Measurements from ENCODE around the gene POU2F1. TPM values are rescaled to one million over a fixed set of nuclear protein-coding genes. Genes with fewer than 3 reads are reported as not detected.

Gene POU2F1
- total and polyA plus RNA-seq, 4 experiments from 2014 or later, result 5.7 to 22.9 (median 14.4) TPM

- peaks cover 45 to 81% of the 10 kb centered on the region in 2 donors for H3K36me3 Mint-ChIP-seq
- POLR2A ChIA-PET (ENCODE audit: partially characterized antibody), result interaction anchor here (3.1 to 8.4 kb wide), 2 partner anchors 14 to 76 kb away, joined by 17 to 87 read pairs; partner anchors contain the start of gene CD247
- no peak for DNase-seq
These were observed 220.1 kb downstream of the POU2F1 start for GRCh38 chr1:167440776-167441175.

GRCh38 chr1:167441222-167441621 is 220.5 kb downstream of the POU2F1 start:
- peaks cover 47 to 80% of the 10 kb centered on the region in 2 donors for H3K36me3 Mint-ChIP-seq
- H3K27me3 ChIP-seq (ENCODE audit: insufficient read depth, low read length), result no peaks in the 10 kb centered on the region
- H3K9me3 Mint-ChIP-seq, result peaks cover 0 to 4% (median 0%) of the 10 kb centered on the region in 8 donors
- H3K27me3 Mint-ChIP-seq, result no peaks in the 10 kb centered on the region
- peaks cover 59 to 94% (median 75%) of the 10 kb centered on the region in 4 donors for H3K4me1 Mint-ChIP-seq
- H3K9me3 ChIP-seq (ENCODE audit: control insufficient read depth in 1 of 2, low read length in 2 of 2), result no peaks in the 10 kb centered on the region
- H3K36me3 ChIP-seq (ENCODE audit: insufficient read depth, low read length), result peaks cover 64% of the 10 kb centered on the region
- H3K4me3 ChIP-seq (ENCODE audit: low read length in 2 of 2), result no peak overlapping the region
- H3K27ac Mint-ChIP-seq, result peak overlapping the region; percentile 51 to 94 (median 77)
- no peak for DNase-seq
- peak overlapping the region in 2 of 8 donors; percentile 24 to 67 for H3K4me3 Mint-ChIP-seq
- peak overlapping the region; percentile 3 for H3K27ac ChIP-seq (ENCODE audit: low read depth, low read length)
- intact Hi-C loops (cut with micrococcal nuclease), result no loop called here
- H3K4me1 ChIP-seq (ENCODE audit: insufficient read depth, low read length), result peaks cover 82% of the 10 kb centered on the region
- POLR2A ChIA-PET (ENCODE audit: partially characterized antibody), result interaction anchor here (1.0 to 8.4 kb wide), 5 partner anchors 10 to 76 kb away, joined by 3 to 87 read pairs (median 5); partner anchors contain the start of gene CD247
- CTCF ChIA-PET (ENCODE audit: partially characterized antibody), result interaction anchor here (0.8 to 8.7 kb wide), 16 partner anchors 9 to 313 kb away, joined by 3 to 64 read pairs (median 7); partner anchors contain the start of gene CD247

More at GRCh38 chr1:167440776-167441175, 220.1 kb downstream of the POU2F1 start:
- Mint-ChIP-seq H3K4me3 (no peak overlapping the region), H3K27ac (peak overlapping the region; percentile 87 to 94 (median 88)), H3K27me3 (no peaks in the 10 kb centered on the region), H3K9me3 (peaks cover 0 to 4% (median 0%) of the 10 kb centered on the region in 8 donors), H3K4me1 (peaks cover 57 to 94% (median 75%) of the 10 kb centered on the region in 4 donors)
- H3K4me1 ChIP-seq (ENCODE audit: insufficient read depth, low read length), result peaks cover 82% of the 10 kb centered on the region
- no peak overlapping the region for H3K4me3 ChIP-seq (ENCODE audit: low read length in 2 of 2)
- H3K27me3 ChIP-seq (ENCODE audit: insufficient read depth, low read length), result no peaks in the 10 kb centered on the region
- H3K36me3 ChIP-seq (ENCODE audit: insufficient read depth, low read length), result peaks cover 68% of the 10 kb centered on the region
- no peaks in the 10 kb centered on the region for H3K9me3 ChIP-seq (ENCODE audit: control insufficient read depth in 1 of 2, low read length in 2 of 2)
- intact Hi-C loops (cut with micrococcal nuclease), result no loop called here
- peak overlapping the region; percentile 3 for H3K27ac ChIP-seq (ENCODE audit: low read depth, low read length)
- CTCF ChIA-PET (ENCODE audit: partially characterized antibody), result interaction anchor here (0.8 to 8.7 kb wide), 16 partner anchors 9 to 312 kb away, joined by 3 to 64 read pairs (median 7); partner anchors contain the start of gene CD247

GRCh38 chr1:167442142-167442848 is 221.6 kb downstream of the POU2F1 start:
- Histone ChIP-seq H3K27ac (ENCODE audit: low read depth, low read length) (peak overlapping the region; percentile 17), H3K4me1 (ENCODE audit: insufficient read depth, low read length) (peaks cover 82% of the 10 kb centered on the region), H3K9me3 (ENCODE audit: control insufficient read depth in 1 of 2, low read length in 2 of 2) (no peaks in the 10 kb centered on the region), H3K27me3 (ENCODE audit: insufficient read depth, low read length) (no peaks in the 10 kb centered on the region), H3K36me3 (ENCODE audit: insufficient read depth, low read length) (peaks cover 53% of the 10 kb centered on the region), H3K4me3 (ENCODE audit: low read length in 2 of 2) (no peak overlapping the region)
- DNase-seq, result peak; percentile 82 to 89 (median 85)
- Mint-ChIP-seq H3K4me1 (peaks cover 61 to 94% (median 76%) of the 10 kb centered on the region in 4 donors), H3K27ac (peak overlapping the region; percentile 75 to 94 (median 88)), H3K9me3 (peaks cover 0 to 4% (median 0%) of the 10 kb centered on the region in 8 donors), H3K27me3 (no peaks in the 10 kb centered on the region), H3K36me3 (peaks cover 42 to 74% of the 10 kb centered on the region in 2 donors), H3K4me3 (peak overlapping the region in 5 of 8 donors; percentile 26 to 61 (median 54))
- ChIA-PET POLR2A (ENCODE audit: partially characterized antibody) (interaction anchor here (1.0 to 8.4 kb wide), 6 partner anchors 9 to 75 kb away, joined by 3 to 87 read pairs (median 4); partner anchors contain the start of gene CD247), CTCF (ENCODE audit: partially characterized antibody) (interaction anchor here (0.5 to 8.7 kb wide), 19 partner anchors 11 to 383 kb away, joined by 3 to 64 read pairs (median 7); partner anchors contain the start of gene CD247)
- intact Hi-C loops (cut with micrococcal nuclease), result loop anchor here (1.0 to 2.0 kb wide), 6 partner anchors 23 to 376 kb away; partner anchors contain the start of gene CD247

DNA sequence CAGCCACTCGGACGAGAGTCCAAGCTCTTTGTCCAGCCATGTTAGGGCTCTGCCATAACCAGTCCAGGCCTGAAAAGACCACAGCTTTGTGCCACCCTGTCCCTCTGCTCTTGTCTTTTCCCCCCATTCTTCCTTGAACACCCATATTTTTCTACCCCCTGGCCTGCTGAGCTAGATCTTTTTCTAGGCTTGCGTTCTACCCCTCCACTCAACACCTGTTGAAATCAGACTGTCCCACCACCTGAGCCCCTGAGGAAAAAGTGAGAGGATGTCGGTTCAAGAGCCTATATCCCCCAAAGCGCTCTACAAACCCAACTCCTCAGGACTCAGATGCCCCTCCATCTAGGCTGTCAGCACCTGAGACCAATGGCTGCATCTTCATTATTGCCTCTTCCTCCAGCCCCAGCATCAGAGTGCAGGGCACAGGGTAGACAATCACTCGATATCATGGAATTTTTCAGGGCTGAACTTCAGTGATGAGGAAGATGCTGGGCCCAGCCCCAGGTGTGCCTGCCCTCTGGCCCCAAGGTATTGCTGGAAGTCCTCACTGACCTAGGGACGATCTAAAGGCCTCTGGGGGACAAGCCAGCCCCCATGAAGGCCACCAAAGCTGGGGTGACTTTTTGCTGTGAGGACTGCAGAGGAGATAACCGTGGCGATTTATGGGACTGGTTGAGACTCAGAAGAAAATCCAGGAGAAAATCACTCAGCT is 222.3 kb downstream of the POU2F1 start:
- H3K27ac ChIP-seq (ENCODE audit: low read depth, low read length), result peak overlapping the region; percentile 17
- H3K4me1 Mint-ChIP-seq, result peaks cover 63 to 94% (median 78%) of the 10 kb centered on the region in 4 donors

GRCh38 chr1:167443757-167444156 is 223.1 kb downstream of the POU2F1 start:
- Mint-ChIP-seq H3K4me1 (peaks cover 61 to 94% (median 77%) of the 10 kb centered on the region in 4 donors), H3K9me3 (peaks cover 0 to 4% (median 0%) of the 10 kb centered on the region in 8 donors), H3K27ac (peak overlapping the region in 6 of 7 donors; percentile 59 to 94 (median 68)), H3K27me3 (no peaks in the 10 kb centered on the region), H3K36me3 (peaks cover 32 to 66% of the 10 kb centered on the region in 2 donors), H3K4me3 (peak overlapping the region in 1 of 8 donors; percentile 43)
- POLR2A ChIA-PET (ENCODE audit: partially characterized antibody), result interaction anchor here (0.9 to 8.4 kb wide), 3 partner anchors 12 to 73 kb away, joined by 4 to 87 read pairs (median 48); partner anchors contain the start of gene CD247
- Histone ChIP-seq H3K4me3 (ENCODE audit: low read length in 2 of 2) (no peak overlapping the region), H3K4me1 (ENCODE audit: insufficient read depth, low read length) (peaks cover 83% of the 10 kb centered on the region), H3K9me3 (ENCODE audit: control insufficient read depth in 1 of 2, low read length in 2 of 2) (no peaks in the 10 kb centered on the region), H3K27ac (ENCODE audit: low read depth, low read length) (no peak overlapping the region), H3K36me3 (ENCODE audit: insufficient read depth, low read length) (peaks cover 41% of the 10 kb centered on the region), H3K27me3 (ENCODE audit: insufficient read depth, low read length) (no peaks in the 10 kb centered on the region)
- intact Hi-C loops (cut with micrococcal nuclease), result loop anchor here (2.0 kb wide), 1 partner anchor 25 kb away; no protein-coding TSS in a partner anchor
- CTCF ChIA-PET (ENCODE audit: partially characterized antibody), result interaction anchor here (1.0 to 8.7 kb wide), 14 partner anchors 9 to 224 kb away, joined by 3 to 64 read pairs (median 5); partner anchors contain the start of gene CD247
- DNase-seq, result no peak

More for the DNA sequence above, 222.3 kb downstream of the POU2F1 start:
- DNase-seq, result no peak
- Histone ChIP-seq H3K27me3 (ENCODE audit: insufficient read depth, low read length) (no peaks in the 10 kb centered on the region), H3K9me3 (ENCODE audit: control insufficient read depth in 1 of 2, low read length in 2 of 2) (no peaks in the 10 kb centered on the region), H3K4me3 (ENCODE audit: low read length in 2 of 2) (no peak overlapping the region), H3K36me3 (ENCODE audit: insufficient read depth, low read length) (peaks cover 48% of the 10 kb centered on the region), H3K4me1 (ENCODE audit: insufficient read depth, low read length) (peaks cover 83% of the 10 kb centered on the region)
- peaks cover 37 to 73% of the 10 kb centered on the region in 2 donors for H3K36me3 Mint-ChIP-seq
- ChIA-PET CTCF (ENCODE audit: partially characterized antibody) (interaction anchor here (0.5 to 8.7 kb wide), 19 partner anchors 9 to 384 kb away, joined by 3 to 64 read pairs (median 5); partner anchors contain the start of gene CD247), POLR2A (ENCODE audit: partially characterized antibody) (interaction anchor here (0.9 to 8.4 kb wide), 6 partner anchors 12 to 74 kb away, joined by 4 to 87 read pairs (median 11); partner anchors contain the start of gene CD247)
- H3K27ac Mint-ChIP-seq, result peak overlapping the region; percentile 75 to 94 (median 84)
- intact Hi-C loops (cut with micrococcal nuclease), result loop anchor here (1.0 to 2.0 kb wide), 6 partner anchors 24 to 377 kb away; partner anchors contain the start of gene CD247
- H3K27me3 Mint-ChIP-seq, result no peaks in the 10 kb centered on the region
- peaks cover 0 to 4% (median 0%) of the 10 kb centered on the region in 8 donors for H3K9me3 Mint-ChIP-seq
- peak overlapping the region in 4 of 8 donors; percentile 5 to 63 (median 44) for H3K4me3 Mint-ChIP-seq

GRCh38 chr1:167446966-167447365 is 226.3 kb downstream of the POU2F1 start:
- H3K4me1 ChIP-seq (ENCODE audit: insufficient read depth, low read length), result peaks cover 84% of the 10 kb centered on the region
- DNase-seq, result no peak
- POLR2A ChIA-PET (ENCODE audit: partially characterized antibody), result interaction anchor here (0.6 to 5.7 kb wide), 26 partner anchors 8 to 489 kb away, joined by 3 to 105 read pairs (median 5); partner anchors contain the start of genes CD247, DCAF6, GPA33 and POU2F1
- H3K9me3 ChIP-seq (ENCODE audit: control insufficient read depth in 1 of 2, low read length in 2 of 2), result no peaks in the 10 kb centered on the region
- peak overlapping the region; percentile 66 to 92 (median 82) for H3K4me3 Mint-ChIP-seq
- H3K36me3 ChIP-seq (ENCODE audit: insufficient read depth, low read length), result peaks cover 13% of the 10 kb centered on the region
- intact Hi-C loops (cut with micrococcal nuclease), result loop anchor here (1.0 to 5.0 kb wide), 6 partner anchors 9 to 226 kb away; partner anchors contain the start of gene POU2F1
- H3K27ac Mint-ChIP-seq, result peak overlapping the region; percentile 91 to 99 (median 96)
- peaks cover 23 to 52% of the 10 kb centered on the region in 2 donors for H3K36me3 Mint-ChIP-seq
- CTCF ChIA-PET (ENCODE audit: partially characterized antibody), result interaction anchor here (0.7 to 2.8 kb wide), 20 partner anchors 8 to 388 kb away, joined by 3 to 50 read pairs (median 3); partner anchors contain the start of gene CD247
- H3K4me1 Mint-ChIP-seq, result peaks cover 60 to 93% (median 74%) of the 10 kb centered on the region in 4 donors
- H3K27me3 Mint-ChIP-seq, result no peaks in the 10 kb centered on the region
- H3K27me3 ChIP-seq (ENCODE audit: insufficient read depth, low read length), result no peaks in the 10 kb centered on the region
- peak overlapping the region in 1 of 2 donors; percentile 34 for H3K4me3 ChIP-seq (ENCODE audit: low read length in 2 of 2)
- H3K27ac ChIP-seq (ENCODE audit: low read depth, low read length), result peak overlapping the region; percentile 63
- no peaks in the 10 kb centered on the region for H3K9me3 Mint-ChIP-seq

Data from CD4-positive, alpha-beta memory T cell (primary cell).